Neutrophil (primary cell): ENCODE data around the gene SYNJ2.

Source experiments
- H3K27ac ChIP-seq: fragments of 200-600 bp; sonication (generic); 2 replicates; pipeline ENCODE4 v1.5.1; 2016; ENCODE audit warnings: mild to moderate bottlenecking, moderate library complexity
- H3K27me3 ChIP-seq: fragments of 200-600 bp; sonication (generic); 2 replicates; pipeline ENCODE4 v1.6.0; 2016; ENCODE audit warnings: mild to moderate bottlenecking
- H3K36me3 ChIP-seq: fragments of 200-600 bp; sonication (generic); 2 replicates; pipeline ENCODE4 v1.5.1; 2017
- H3K4me1 ChIP-seq, 2 experiments: fragments of 200-600 bp in 1 of 2; sonication (generic) in 1 of 2; 1 replicate in 1 of 2; 2 replicates in 1 of 2; pipeline versions ENCODE4 v1.5.1 to v1.6.1; 2013 to 2016; ENCODE audit warnings: low read depth in 1 of 2, low read length in 1 of 2, mild to moderate bottlenecking in 1 of 2, moderate library complexity in 1 of 2; ENCODE audit not compliant: control insufficient read depth in 1 of 2, insufficient read depth in 1 of 2
- H3K4me3 ChIP-seq, 2 experiments: fragments of 200-600 bp in 1 of 2; sonication (generic) in 1 of 2; 1 replicate in 1 of 2; 2 replicates in 1 of 2; pipeline ENCODE4 v1.5.1; 2013 to 2016; ENCODE audit warnings: low read depth in 1 of 2, low read length in 1 of 2, mild to moderate bottlenecking in 1 of 2, moderate library complexity in 1 of 2
- H3K9me3 ChIP-seq: fragments of 200-600 bp; sonication (generic); 2 replicates; pipeline ENCODE4 v1.5.1; 2016
- TF ChIP-seq, protein P1 (sequence below): fragments of 200-600 bp; sonication (generic); IDR thresholded peaks from 2 replicates; pipeline ENCODE4 v1.5.1; 2016; ENCODE audit warnings: antibody characterized with exemption

The SYNJ2 gene

DNA sequence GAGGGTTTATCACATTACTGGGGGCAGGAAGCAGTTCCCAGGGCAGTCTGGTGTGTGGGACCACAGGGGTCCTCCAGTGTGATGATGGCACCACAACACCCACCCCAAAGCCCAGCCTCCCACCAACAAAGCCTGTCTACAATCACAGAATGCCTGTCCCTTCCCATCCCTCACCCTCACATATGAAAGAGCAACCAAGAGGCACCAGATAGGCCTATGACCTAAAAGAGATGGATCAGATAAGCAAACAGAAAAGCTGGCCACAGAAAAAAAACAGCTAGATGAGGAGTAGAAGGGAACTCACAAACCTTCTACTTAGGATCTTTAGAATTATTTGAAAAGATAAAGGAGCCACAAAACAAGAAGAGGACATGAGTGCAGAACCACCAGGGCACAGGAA, 132.1 kb downstream of the SYNJ2 start:
- no peak overlapping the region for H3K4me3 ChIP-seq
- no peak overlapping the region for H3K27ac ChIP-seq
- H3K27me3 ChIP-seq, result no peaks in the 10 kb centered on the region
- H3K9me3 ChIP-seq, result no peaks in the 10 kb centered on the region
- H3K4me1 ChIP-seq, result no peaks in the 10 kb centered on the region
- TF ChIP-seq, protein P1, sequence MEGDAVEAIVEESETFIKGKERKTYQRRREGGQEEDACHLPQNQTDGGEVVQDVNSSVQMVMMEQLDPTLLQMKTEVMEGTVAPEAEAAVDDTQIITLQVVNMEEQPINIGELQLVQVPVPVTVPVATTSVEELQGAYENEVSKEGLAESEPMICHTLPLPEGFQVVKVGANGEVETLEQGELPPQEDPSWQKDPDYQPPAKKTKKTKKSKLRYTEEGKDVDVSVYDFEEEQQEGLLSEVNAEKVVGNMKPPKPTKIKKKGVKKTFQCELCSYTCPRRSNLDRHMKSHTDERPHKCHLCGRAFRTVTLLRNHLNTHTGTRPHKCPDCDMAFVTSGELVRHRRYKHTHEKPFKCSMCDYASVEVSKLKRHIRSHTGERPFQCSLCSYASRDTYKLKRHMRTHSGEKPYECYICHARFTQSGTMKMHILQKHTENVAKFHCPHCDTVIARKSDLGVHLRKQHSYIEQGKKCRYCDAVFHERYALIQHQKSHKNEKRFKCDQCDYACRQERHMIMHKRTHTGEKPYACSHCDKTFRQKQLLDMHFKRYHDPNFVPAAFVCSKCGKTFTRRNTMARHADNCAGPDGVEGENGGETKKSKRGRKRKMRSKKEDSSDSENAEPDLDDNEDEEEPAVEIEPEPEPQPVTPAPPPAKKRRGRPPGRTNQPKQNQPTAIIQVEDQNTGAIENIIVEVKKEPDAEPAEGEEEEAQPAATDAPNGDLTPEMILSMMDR, result no peak
- peaks cover 39% of the 10 kb centered on the region for H3K36me3 ChIP-seq

DNA sequence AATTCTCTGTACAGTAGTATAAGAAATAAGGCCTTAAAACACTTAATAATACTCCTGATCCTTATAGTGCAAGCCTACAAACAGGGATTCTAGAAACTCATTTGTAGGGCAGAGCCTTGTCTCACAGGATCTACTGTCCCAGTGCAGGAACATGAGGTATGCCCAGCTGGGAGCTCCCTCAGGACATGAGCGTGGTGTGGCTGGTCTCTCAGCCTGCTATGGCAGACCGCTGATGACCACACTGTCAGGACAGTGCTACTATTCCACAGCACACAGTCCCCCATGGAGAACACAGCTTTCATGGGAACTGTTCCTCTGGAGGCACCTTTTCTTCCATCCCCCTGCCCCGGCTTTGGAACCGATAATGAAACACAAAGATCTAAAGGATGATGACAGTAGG, 133.4 kb downstream of the SYNJ2 start:
- no peak overlapping the region for H3K27ac ChIP-seq
- H3K9me3 ChIP-seq, result no peaks in the 10 kb centered on the region
- TF ChIP-seq, protein P1, result no peak
- H3K4me1 ChIP-seq, result no peaks in the 10 kb centered on the region
- peaks cover 35% of the 10 kb centered on the region for H3K36me3 ChIP-seq
- no peaks in the 10 kb centered on the region for H3K27me3 ChIP-seq
- H3K4me3 ChIP-seq, result no peak overlapping the region

DNA sequence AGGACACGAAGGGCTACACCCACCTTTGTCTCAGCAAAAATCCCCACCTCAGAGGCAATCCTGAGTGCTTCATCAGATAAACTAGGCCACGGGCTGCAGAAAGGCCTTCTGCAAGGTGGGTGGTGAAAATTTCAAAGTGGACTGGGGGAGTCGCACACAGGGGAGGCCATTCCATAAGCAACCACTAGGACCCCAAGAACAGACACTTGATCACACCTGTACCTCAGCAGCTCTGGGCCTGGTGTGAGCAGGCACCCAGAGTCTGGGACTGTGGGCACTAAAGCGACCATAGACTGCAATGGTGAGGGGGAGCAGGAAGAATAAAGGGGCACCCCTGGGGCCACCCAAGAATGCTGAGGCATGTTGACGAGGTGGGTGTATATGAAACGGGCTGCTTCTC, 133.8 kb downstream of the SYNJ2 start:
- H3K36me3 ChIP-seq, result peaks cover 33% of the 10 kb centered on the region
- TF ChIP-seq, protein P1, result no peak
- no peaks in the 10 kb centered on the region for H3K27me3 ChIP-seq

DNA sequence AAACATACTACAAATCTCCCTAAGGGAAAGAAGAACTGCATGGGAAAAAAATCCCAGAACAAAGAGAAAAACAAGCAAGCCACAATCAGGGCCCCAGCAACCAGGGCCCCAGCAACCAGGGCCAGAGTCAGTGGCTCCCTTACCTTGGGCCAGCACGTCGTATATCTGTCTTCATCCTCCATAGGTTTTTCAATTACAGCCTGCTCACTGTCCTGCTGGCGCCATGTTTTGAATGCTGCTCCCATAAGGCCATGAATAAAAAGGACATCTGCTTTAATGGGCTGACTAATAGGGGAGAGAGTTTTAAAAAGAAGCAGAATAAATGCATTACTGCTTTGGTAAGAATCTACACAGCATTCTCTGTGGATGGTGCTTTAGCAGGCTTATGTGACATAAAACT, 137.2 kb downstream of the SYNJ2 start:
- Histone ChIP-seq H3K27ac (no peak overlapping the region), H3K4me1 (peaks cover 8 to 15% of the 10 kb centered on the region in 2 experiments), H3K36me3 (peaks cover 19% of the 10 kb centered on the region), H3K27me3 (no peaks in the 10 kb centered on the region), H3K9me3 (no peaks in the 10 kb centered on the region), H3K4me3 (no peak overlapping the region)
- TF ChIP-seq, protein P1, result no peak

More for the DNA sequence above, 133.8 kb downstream of the SYNJ2 start:
- Histone ChIP-seq H3K9me3 (no peaks in the 10 kb centered on the region), H3K4me1 (no peaks in the 10 kb centered on the region), H3K4me3 (no peak overlapping the region), H3K27ac (no peak overlapping the region)

DNA sequence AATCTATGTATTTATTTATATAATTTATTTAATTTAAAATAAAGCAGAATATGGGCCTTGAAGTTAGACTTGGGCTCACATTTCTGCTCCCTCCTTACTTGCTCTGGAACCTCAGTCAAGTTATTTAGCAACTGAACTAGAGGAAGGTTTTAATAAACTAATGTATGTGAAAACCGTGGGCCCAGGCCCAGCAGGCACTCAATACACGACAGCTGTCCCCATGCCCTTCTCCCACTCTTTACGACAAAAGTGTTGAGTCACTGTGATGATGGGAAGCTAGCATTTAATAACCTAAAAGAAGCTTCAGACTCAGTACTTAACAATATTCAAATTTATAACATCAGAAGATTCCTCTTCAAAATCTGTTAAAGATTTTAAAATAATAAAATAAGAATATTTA, 139.7 kb downstream of the SYNJ2 start:
- Histone ChIP-seq H3K27ac (no peak overlapping the region), H3K9me3 (no peaks in the 10 kb centered on the region), H3K36me3 (peaks cover 13% of the 10 kb centered on the region), H3K4me1 (peaks cover 8 to 15% of the 10 kb centered on the region in 2 experiments), H3K4me3 (no peak overlapping the region), H3K27me3 (no peaks in the 10 kb centered on the region)
- TF ChIP-seq, protein P1, result no peak

DNA sequence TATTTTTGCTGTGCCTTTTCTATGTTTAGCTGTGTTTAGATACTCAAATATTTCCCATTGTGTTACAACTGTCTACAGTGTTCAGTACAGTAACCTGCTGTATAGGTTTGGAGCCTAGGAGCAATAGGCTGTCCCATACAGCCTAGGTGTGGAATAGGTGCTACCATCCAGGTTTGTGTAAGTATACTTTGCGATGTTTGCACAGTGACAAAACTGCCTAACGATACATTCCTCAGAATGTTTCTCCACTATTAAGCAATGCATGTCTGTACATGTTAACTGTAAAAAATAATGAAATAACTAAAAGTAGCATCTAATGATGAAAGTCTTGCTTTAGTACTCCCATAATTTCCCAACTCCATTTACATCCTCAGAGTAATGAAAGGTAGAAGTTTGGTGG, 140.4 kb downstream of the SYNJ2 start:
- Histone ChIP-seq H3K27me3 (no peaks in the 10 kb centered on the region), H3K27ac (no peak overlapping the region), H3K4me3 (no peak overlapping the region), H3K4me1 (peaks cover 8 to 15% of the 10 kb centered on the region in 2 experiments), H3K9me3 (no peaks in the 10 kb centered on the region), H3K36me3 (peaks cover 13% of the 10 kb centered on the region)
- TF ChIP-seq, protein P1, result no peak
